OCI-LY1 (cell line): Measurements from ENCODE around the gene ZMYND19.
A peak's percentile ranks its signal among the peaks of the same experiment; 100 is the strongest.

Experiments used
- H2AFZ ChIP-seq: fragments of 200-600 bp; sonication (generic), shearing (Covaris generic); 2 replicates; pipeline ENCODE4 v1.6.0; 2014; ENCODE audit warnings: antibody characterized with exemption, mild to moderate bottlenecking, low read length
- H3F3A ChIP-seq: fragments of 200-600 bp; sonication (generic), shearing (Covaris generic); 2 replicates; pipeline ENCODE4 v1.6.0; 2014; ENCODE audit warnings: mild to moderate bottlenecking, antibody characterized with exemption, low read length, moderate library complexity; ENCODE audit not compliant: insufficient read depth
- H3K27ac ChIP-seq: fragments of 200-600 bp; sonication (generic); 2 replicates; pipeline ENCODE4 v1.5.1; 2014; ENCODE audit warnings: low read length, mixed run types, mild to moderate bottlenecking, low read depth; ENCODE audit not compliant: poor library complexity, severe bottlenecking
- H3K27me3 ChIP-seq: fragments of 200-600 bp; sonication (generic); 2 replicates; pipeline ENCODE4 v1.6.0; 2014; ENCODE audit warnings: antibody characterized with exemption, mild to moderate bottlenecking, low read length, moderate library complexity; ENCODE audit not compliant: insufficient read depth
- H3K36me3 ChIP-seq: fragments of 200-600 bp; sonication (generic); 2 replicates; pipeline ENCODE4 v1.6.1; 2014; ENCODE audit warnings: mild to moderate bottlenecking, antibody characterized with exemption, low read length, moderate library complexity, mixed read lengths; ENCODE audit not compliant: insufficient read depth
- H3K4me1 ChIP-seq: fragments of 200-600 bp; sonication (generic); 2 replicates; pipeline ENCODE4 v1.5.1; 2014; ENCODE audit warnings: mild to moderate bottlenecking, low read length, moderate library complexity; ENCODE audit not compliant: insufficient read depth, severe bottlenecking
- H3K4me2 ChIP-seq: fragments of 200-600 bp; sonication (generic), shearing (Covaris generic); 2 replicates; pipeline ENCODE4 v1.6.1; 2014; ENCODE audit warnings: low read length
- H3K4me3 ChIP-seq: fragments of 200-600 bp; sonication (generic); 2 replicates; pipeline ENCODE4 v1.5.1; 2014; ENCODE audit warnings: low read length, low read depth, mild to moderate bottlenecking, mixed read lengths; ENCODE audit not compliant: poor library complexity, severe bottlenecking
- H3K79me2 ChIP-seq: fragments of 200-600 bp; shearing (Covaris generic); 2 replicates; pipeline ENCODE4 v1.6.1; 2016; ENCODE audit warnings: mixed run types, low read length, mixed read lengths; ENCODE audit not compliant: insufficient read depth
- H3K9ac ChIP-seq: fragments of 200-600 bp; sonication (generic), shearing (Covaris generic); 2 replicates; pipeline ENCODE4 v1.6.1; 2014; ENCODE audit warnings: mild to moderate bottlenecking, low read length, mixed read lengths
- H3K9me2 ChIP-seq: fragments of 200-600 bp; sonication (generic), shearing (Covaris generic); 2 replicates; pipeline ENCODE4 v1.6.1; 2014; ENCODE audit warnings: low read depth, mild to moderate bottlenecking, low read length, mixed read lengths
- H3K9me3 ChIP-seq: fragments of 200-600 bp; shearing (Covaris generic); 2 replicates; pipeline ENCODE4 v1.6.1; 2014; ENCODE audit warnings: low read length, mixed read lengths
- H4K20me1 ChIP-seq: fragments of 200-600 bp; sonication (generic), shearing (Covaris generic); 2 replicates; pipeline ENCODE4 v1.6.0; 2016; ENCODE audit warnings: mild to moderate bottlenecking, low read length; ENCODE audit not compliant: insufficient read depth
- EZH2 ChIP-seq: fragments of 200-600 bp; sonication (generic), shearing (Covaris generic); IDR thresholded peaks from 2 replicates; pipeline ENCODE4 v1.8.0; 2017; ENCODE audit warnings: borderline replicate concordance, mixed run types, mild to moderate bottlenecking, antibody characterized with exemption, low read length, moderate library complexity, mixed read lengths
- TF ChIP-seq, protein P1 (sequence below): fragments of 200-600 bp; sonication (generic), shearing (Covaris generic); IDR thresholded peaks from 2 replicates; pipeline ENCODE4 v1.5.1; 2017; ENCODE audit warnings: mild to moderate bottlenecking, antibody characterized with exemption, low read length, moderate library complexity, mixed read lengths

ZMYND19 gene

DNA sequence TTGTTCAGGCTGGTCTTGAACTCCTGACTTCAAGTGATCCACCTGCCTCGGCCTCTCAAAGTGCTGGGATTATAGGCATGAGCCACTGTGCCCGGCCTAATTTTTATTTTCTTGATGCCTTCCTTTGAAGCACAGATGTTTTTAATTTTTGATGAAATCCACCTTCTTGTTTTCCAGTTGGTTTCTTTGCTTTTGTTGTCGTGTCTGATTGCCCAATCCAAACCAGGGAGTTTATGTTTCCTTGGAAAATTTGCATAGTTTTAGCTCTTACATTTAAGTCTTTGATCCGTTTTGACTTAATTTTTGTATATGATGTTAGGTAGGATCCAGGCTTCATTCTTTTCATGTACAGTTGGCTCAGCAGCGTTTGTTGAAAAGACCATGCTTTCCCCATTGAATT lies 43.7 kb upstream of the ZMYND19 start:
- H3K4me3 ChIP-seq: no peak overlapping the region
- H3K9me2 ChIP-seq: no peaks in the 10 kb centered on the region
- H3F3A ChIP-seq: peaks cover 4% of the 10 kb centered on the region; the same call in 1 of the 2 replicates
- H3K27me3 ChIP-seq: no peaks in the 10 kb centered on the region
- H3K27ac ChIP-seq: peak overlapping the region; percentile 60
- no peak overlapping the region for H2AFZ ChIP-seq
- no peak overlapping the region for H3K4me2 ChIP-seq
- no peaks in the 10 kb centered on the region for H4K20me1 ChIP-seq
- peaks cover 55% of the 10 kb centered on the region for H3K4me1 ChIP-seq
- H3K9ac ChIP-seq: no peak overlapping the region
- peaks cover 8% of the 10 kb centered on the region for H3K36me3 ChIP-seq
- peaks cover 89% of the 10 kb centered on the region for H3K79me2 ChIP-seq
- TF ChIP-seq EZH2: no peak
- TF ChIP-seq, protein P1, sequence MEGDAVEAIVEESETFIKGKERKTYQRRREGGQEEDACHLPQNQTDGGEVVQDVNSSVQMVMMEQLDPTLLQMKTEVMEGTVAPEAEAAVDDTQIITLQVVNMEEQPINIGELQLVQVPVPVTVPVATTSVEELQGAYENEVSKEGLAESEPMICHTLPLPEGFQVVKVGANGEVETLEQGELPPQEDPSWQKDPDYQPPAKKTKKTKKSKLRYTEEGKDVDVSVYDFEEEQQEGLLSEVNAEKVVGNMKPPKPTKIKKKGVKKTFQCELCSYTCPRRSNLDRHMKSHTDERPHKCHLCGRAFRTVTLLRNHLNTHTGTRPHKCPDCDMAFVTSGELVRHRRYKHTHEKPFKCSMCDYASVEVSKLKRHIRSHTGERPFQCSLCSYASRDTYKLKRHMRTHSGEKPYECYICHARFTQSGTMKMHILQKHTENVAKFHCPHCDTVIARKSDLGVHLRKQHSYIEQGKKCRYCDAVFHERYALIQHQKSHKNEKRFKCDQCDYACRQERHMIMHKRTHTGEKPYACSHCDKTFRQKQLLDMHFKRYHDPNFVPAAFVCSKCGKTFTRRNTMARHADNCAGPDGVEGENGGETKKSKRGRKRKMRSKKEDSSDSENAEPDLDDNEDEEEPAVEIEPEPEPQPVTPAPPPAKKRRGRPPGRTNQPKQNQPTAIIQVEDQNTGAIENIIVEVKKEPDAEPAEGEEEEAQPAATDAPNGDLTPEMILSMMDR: no peak
- no peaks in the 10 kb centered on the region for H3K9me3 ChIP-seq

DNA sequence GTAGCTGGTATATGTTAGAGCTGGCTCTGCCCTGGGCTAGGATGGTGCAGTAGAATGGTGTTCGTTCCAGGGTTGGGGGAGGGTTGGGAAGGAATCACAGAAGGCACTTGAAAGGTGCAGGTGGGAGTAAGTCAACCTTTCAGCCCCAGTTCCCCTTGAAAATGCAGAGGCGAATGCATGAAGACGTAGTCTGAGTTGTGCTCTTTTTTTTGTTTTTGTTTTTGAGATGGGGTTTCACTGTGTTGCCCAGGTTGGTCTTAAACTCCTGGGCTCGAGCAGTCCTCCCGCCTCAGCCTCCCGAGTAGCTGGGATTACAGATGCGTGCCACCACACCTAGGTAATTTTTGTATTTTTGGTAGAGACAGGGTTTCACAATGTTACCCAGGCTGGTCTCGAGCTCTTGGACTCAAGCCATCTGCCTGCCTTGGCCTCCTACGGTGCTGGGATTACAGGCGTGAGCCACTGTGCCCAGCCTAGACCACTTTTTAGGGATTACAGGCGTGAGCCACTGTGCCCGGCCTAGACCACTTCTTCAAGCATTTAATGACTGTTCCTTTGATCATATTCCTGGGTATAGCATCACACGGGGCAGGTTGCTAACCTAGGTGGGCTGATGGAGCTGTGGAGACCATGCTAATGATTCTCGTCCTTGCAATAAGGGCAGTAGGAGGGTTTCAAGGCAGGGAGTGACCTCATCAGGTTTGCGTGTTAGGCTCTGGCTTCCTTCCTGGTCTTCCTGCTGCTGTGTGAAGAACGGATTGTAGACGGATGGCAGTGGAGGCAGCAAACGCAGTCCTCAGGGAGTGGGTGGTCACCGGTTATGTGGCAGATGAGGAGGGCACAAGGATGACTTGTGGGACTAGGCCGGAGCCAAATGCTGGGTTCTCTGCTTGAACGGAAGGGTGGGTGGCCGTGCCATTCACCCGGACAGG lies 42.2 kb upstream of the ZMYND19 start:
- no peaks in the 10 kb centered on the region for H4K20me1 ChIP-seq
- H3K9me3 ChIP-seq: no peaks in the 10 kb centered on the region

DNA sequence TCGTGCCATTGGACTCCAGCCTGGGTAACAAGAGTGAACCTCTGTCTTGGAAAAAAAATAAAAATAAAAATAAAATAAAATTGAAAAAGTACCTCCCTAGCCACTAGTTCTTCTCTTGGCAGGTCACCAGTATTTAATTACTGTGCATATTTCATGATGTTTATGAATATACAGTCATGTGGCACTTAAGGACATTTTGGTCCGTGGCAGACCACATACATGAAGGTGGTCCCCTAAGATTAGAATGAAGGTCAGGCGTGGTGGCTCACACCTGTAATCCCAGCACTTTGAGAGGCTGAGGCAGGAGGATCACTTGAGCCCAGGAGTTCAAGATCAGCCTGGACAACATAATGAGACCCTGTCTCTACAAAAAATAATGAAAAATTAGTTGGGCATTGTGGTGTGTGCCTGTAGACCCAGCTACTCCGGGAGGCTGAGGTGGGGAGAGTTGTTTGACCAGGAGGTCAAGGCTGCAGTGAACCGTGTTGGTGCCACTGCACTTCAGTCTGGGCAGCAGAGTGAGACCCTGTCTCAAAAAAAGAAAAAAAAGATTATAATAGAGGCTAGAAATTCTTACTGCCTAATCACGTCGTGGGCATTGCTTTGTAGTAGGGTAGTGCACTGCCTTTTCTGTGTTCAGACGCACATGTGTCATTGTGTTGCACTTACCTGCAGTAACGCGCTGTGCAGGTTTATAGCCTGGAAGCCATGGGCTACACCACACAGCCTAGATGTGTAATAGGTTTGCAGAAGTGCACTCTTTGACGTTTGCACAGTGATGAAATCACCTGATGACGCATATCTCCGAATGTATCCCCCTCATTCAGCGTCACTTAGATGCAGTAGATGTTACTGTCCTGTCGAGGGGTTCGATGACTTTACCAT lies 41.3 kb upstream of the ZMYND19 start:
- peak overlapping the region; percentile 23; the same call in 1 of the 2 replicates for H3K4me2 ChIP-seq
- no peaks in the 10 kb centered on the region for H3K9me3 ChIP-seq
- H2AFZ ChIP-seq: no peak overlapping the region
- H3K4me1 ChIP-seq: peaks cover 66% of the 10 kb centered on the region
- peak overlapping the region; percentile 59 for H3K27ac ChIP-seq
- no peak overlapping the region for H3K4me3 ChIP-seq
- 0 out of 2 replicates have a peak, but pooled peaks cover 5% of the 10 kb centered on the region for H3K36me3 ChIP-seq
- H3K9ac ChIP-seq: no peak overlapping the region; the same call in 1 of the 2 replicates
- no peaks in the 10 kb centered on the region for H4K20me1 ChIP-seq
- no peak for TF ChIP-seq EZH2
- TF ChIP-seq, protein P1: no peak
- peaks cover 90% of the 10 kb centered on the region for H3K79me2 ChIP-seq
- no peaks in the 10 kb centered on the region for H3K27me3 ChIP-seq
- no peaks in the 10 kb centered on the region for H3K9me2 ChIP-seq
- peaks cover 4% of the 10 kb centered on the region; the same call in 1 of the 2 replicates for H3F3A ChIP-seq

More for the DNA sequence above, 42.2 kb upstream of the ZMYND19 start:
- Histone ChIP-seq H3K27me3 (no peaks in the 10 kb centered on the region), H3K4me1 (peaks cover 62% of the 10 kb centered on the region), H3K79me2 (peaks cover 89% of the 10 kb centered on the region), H3K4me2 (peak overlapping the region; percentile 23; the same call in 1 of the 2 replicates), H3K36me3 (peaks cover 7% of the 10 kb centered on the region; the same call in 1 of the 2 replicates), H3K4me3 (no peak overlapping the region), H3K9ac (no peak overlapping the region; the same call in 1 of the 2 replicates), H3K9me2 (no peaks in the 10 kb centered on the region), H3K27ac (peak overlapping the region; percentile 59), H3F3A (peaks cover 4% of the 10 kb centered on the region; the same call in 1 of the 2 replicates), H2AFZ (no peak overlapping the region)
- TF ChIP-seq EZH2: no peak
- TF ChIP-seq, protein P1: no peak
